A673 (cell line): ENCODE data around the gene TMEM255A.

Experiments
- CTCF ChIP-seq: fragments of 300-800, 200-600 bp; sonication (generic); conservative IDR thresholded peaks from 2 replicates; pipeline ENCODE4 v1.5.1; 2017; ENCODE audit warnings: low read depth, mild to moderate bottlenecking, antibody characterized with exemption, low read length, moderate library complexity, mixed read lengths
- EZH2 ChIP-seq: fragments of 200-600 bp; sonication (generic); IDR thresholded peaks from 2 replicates; pipeline ENCODE4 v1.6.1; 2017; ENCODE audit warnings: borderline replicate concordance, low read depth, mild to moderate bottlenecking, mixed read lengths, antibody characterized with exemption, low read length; ENCODE audit not compliant: poor library complexity, severe bottlenecking

GRCh38 chrX:120282697-120283096 is 28.6 kb downstream of the TMEM255A start:
- TF ChIP-seq EZH2: no peak
- no peak for TF ChIP-seq CTCF
